Measurements from ENCODE around the gene GALNT17.

DNA sequence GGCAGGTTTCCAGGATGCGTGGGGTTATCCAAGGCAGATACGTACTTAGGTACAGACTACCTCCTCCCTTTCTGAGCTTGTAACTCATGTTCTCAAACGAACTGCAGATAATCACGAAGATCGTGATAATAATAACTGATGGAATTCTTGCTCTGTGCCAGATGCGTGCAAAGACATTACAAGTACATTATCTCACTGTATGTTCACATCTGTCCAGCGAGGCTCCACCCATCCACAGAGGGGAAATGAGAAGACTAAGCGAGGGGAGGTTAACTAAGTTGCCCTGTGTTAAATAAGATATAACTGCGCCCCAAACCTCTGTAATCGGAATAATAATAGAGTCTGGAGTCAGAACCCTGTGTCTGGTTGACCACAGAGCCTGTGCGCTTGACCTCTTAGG, 1.9 kb downstream of the GALNT17 start:
- TF ChIP-seq POLR2A (IDR thresholded peaks at IDR 0.05): no peak
- TF ChIP-seq, protein P1, sequence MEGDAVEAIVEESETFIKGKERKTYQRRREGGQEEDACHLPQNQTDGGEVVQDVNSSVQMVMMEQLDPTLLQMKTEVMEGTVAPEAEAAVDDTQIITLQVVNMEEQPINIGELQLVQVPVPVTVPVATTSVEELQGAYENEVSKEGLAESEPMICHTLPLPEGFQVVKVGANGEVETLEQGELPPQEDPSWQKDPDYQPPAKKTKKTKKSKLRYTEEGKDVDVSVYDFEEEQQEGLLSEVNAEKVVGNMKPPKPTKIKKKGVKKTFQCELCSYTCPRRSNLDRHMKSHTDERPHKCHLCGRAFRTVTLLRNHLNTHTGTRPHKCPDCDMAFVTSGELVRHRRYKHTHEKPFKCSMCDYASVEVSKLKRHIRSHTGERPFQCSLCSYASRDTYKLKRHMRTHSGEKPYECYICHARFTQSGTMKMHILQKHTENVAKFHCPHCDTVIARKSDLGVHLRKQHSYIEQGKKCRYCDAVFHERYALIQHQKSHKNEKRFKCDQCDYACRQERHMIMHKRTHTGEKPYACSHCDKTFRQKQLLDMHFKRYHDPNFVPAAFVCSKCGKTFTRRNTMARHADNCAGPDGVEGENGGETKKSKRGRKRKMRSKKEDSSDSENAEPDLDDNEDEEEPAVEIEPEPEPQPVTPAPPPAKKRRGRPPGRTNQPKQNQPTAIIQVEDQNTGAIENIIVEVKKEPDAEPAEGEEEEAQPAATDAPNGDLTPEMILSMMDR (IDR thresholded peaks at IDR 0.05): no peak
